ENCODE data around the gene BRWD1. TPM values are rescaled to one million over a fixed set of nuclear protein-coding genes. Genes with fewer than 3 reads are reported as not detected.

Gene BRWD1
- total RNA-seq, 1 donor from 2014 or later = 71.6 TPM

GRCh38 chr21:39217356-39218081, 95.9 kb downstream of the BRWD1 start:
- DNase-seq (ENCODE audit: low spot score) (no peak), ATAC-seq (no peak)
- intact Hi-C loops (cut with DNase I) = no loop called here

- intact Hi-C loops (cut with DNase I) = no loop called here
- ATAC-seq = no peak
Measured at GRCh38 chr21:39216290-39216689, 97.1 kb downstream of the BRWD1 start.

GRCh38 chr21:39215078-39215477, 98.4 kb downstream of the BRWD1 start:
- DNase-seq (ENCODE audit: low spot score) (no peak), ATAC-seq (no peak)
- intact Hi-C loops (cut with DNase I) = no loop called here

More at GRCh38 chr21:39216290-39216689, 97.1 kb downstream of the BRWD1 start:
- no peak for DNase-seq (ENCODE audit: low spot score)

GRCh38 chr21:39209334-39209688, 104.1 kb downstream of the BRWD1 start:
- intact Hi-C loops (cut with DNase I) = no loop called here
- DNase-seq (ENCODE audit: low spot score) = no peak

GRCh38 chr21:39208624-39209333, 104.7 kb downstream of the BRWD1 start:
- ATAC-seq (no peak), DNase-seq (ENCODE audit: low spot score) (no peak)
- intact Hi-C loops (cut with DNase I) = no loop called here

More at GRCh38 chr21:39209334-39209688, 104.1 kb downstream of the BRWD1 start:
- ATAC-seq = no peak

GRCh38 chr21:39204134-39204533, 109.3 kb downstream of the BRWD1 start:
- intact Hi-C loops (cut with DNase I) = no loop called here
- DNase-seq (ENCODE audit: low spot score) = no peak
- no peak for ATAC-seq

GRCh38 chr21:39198800-39199199, 114.6 kb downstream of the BRWD1 start:
- no peak for ATAC-seq
- intact Hi-C loops (cut with DNase I) = no loop called here

GRCh38 chr21:39197448-39198233, 115.8 kb downstream of the BRWD1 start:
- DNase-seq (ENCODE audit: low spot score) = no peak
- intact Hi-C loops (cut with DNase I) = no loop called here
- ATAC-seq = no peak

More at GRCh38 chr21:39198800-39199199, 114.6 kb downstream of the BRWD1 start:
- no peak for DNase-seq (ENCODE audit: low spot score)

- intact Hi-C loops (cut with DNase I) = no loop called here
- no peak for DNase-seq (ENCODE audit: low spot score)
- ATAC-seq = no peak
Measured at GRCh38 chr21:39196838-39197237, 116.6 kb downstream of the BRWD1 start.

- no peak for ATAC-seq
- intact Hi-C loops (cut with DNase I) = no loop called here
Measured at GRCh38 chr21:39196310-39196709, 117.1 kb downstream of the BRWD1 start.

GRCh38 chr21:39193380-39193779, 120.1 kb downstream of the BRWD1 start:
- ATAC-seq = no peak
- intact Hi-C loops (cut with DNase I) = no loop called here
- DNase-seq (ENCODE audit: low spot score) = no peak

More at GRCh38 chr21:39196310-39196709, 117.1 kb downstream of the BRWD1 start:
- no peak for DNase-seq (ENCODE audit: low spot score)

GRCh38 chr21:39189857-39190604, 123.4 kb downstream of the BRWD1 start:
- ATAC-seq = no peak
- DNase-seq (ENCODE audit: low spot score) = no peak
- intact Hi-C loops (cut with DNase I) = loop anchor here (10.0 kb wide), 1 partner anchor 195 kb away; a partner anchor contains a TSS

- ATAC-seq = no peak
- intact Hi-C loops (cut with DNase I) = loop anchor here (10.0 kb wide), 1 partner anchor 196 kb away; a partner anchor contains a TSS
- no peak for DNase-seq (ENCODE audit: low spot score)
Measured at GRCh38 chr21:39188521-39189139, 124.8 kb downstream of the BRWD1 start.

- ATAC-seq = no peak
Measured at GRCh38 chr21:39187141-39187540, 126.3 kb downstream of the BRWD1 start.

GRCh38 chr21:39186676-39187075, 126.8 kb downstream of the BRWD1 start:
- no peak for ATAC-seq
- DNase-seq (ENCODE audit: low spot score) = no peak
- intact Hi-C loops (cut with DNase I) = loop anchor here (10.0 kb wide), 1 partner anchor 198 kb away; a partner anchor contains a TSS

More at GRCh38 chr21:39187141-39187540, 126.3 kb downstream of the BRWD1 start:
- DNase-seq (ENCODE audit: low spot score) = no peak
- intact Hi-C loops (cut with DNase I) = loop anchor here (10.0 kb wide), 1 partner anchor 198 kb away; a partner anchor contains a TSS

GRCh38 chr21:39185157-39185556, 128.3 kb downstream of the BRWD1 start:
- DNase-seq (ENCODE audit: low spot score) (no peak), ATAC-seq (no peak)
- intact Hi-C loops (cut with DNase I) = loop anchor here (10.0 kb wide), 1 partner anchor 200 kb away; a partner anchor contains a TSS

- no peak for ATAC-seq
- DNase-seq (ENCODE audit: low spot score) = no peak
- intact Hi-C loops (cut with DNase I) = loop anchor here (10.0 kb wide), 1 partner anchor 200 kb away; a partner anchor contains a TSS
Measured at GRCh38 chr21:39184050-39184980, 129.1 kb downstream of the BRWD1 start.
